Measurements from ENCODE around the gene SLC6A19.

DNA sequence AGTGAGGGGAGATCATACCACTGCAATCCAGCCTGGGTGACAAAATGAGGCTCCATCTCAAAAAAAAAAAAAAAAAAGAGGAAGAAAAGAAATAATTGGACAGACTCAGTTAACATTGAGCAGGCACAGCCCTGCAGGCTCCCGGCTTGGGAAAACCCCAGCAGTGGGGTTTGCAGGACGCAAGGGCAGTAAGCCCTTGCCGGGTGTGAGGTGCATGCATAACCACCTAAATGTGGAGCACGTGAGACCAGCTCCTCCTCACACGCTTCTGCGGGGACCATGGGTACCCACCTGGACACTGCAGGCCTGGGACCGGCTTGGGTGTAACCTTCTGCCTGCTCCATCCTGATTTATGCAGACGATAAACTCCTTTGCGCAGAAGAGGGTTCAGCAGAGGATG, 19.0 kb downstream of the SLC6A19 start:
- TF ChIP-seq, protein P1, sequence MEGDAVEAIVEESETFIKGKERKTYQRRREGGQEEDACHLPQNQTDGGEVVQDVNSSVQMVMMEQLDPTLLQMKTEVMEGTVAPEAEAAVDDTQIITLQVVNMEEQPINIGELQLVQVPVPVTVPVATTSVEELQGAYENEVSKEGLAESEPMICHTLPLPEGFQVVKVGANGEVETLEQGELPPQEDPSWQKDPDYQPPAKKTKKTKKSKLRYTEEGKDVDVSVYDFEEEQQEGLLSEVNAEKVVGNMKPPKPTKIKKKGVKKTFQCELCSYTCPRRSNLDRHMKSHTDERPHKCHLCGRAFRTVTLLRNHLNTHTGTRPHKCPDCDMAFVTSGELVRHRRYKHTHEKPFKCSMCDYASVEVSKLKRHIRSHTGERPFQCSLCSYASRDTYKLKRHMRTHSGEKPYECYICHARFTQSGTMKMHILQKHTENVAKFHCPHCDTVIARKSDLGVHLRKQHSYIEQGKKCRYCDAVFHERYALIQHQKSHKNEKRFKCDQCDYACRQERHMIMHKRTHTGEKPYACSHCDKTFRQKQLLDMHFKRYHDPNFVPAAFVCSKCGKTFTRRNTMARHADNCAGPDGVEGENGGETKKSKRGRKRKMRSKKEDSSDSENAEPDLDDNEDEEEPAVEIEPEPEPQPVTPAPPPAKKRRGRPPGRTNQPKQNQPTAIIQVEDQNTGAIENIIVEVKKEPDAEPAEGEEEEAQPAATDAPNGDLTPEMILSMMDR (IDR thresholded peaks at IDR 0.05) = no peak
- no peak for TF ChIP-seq POLR2A (IDR thresholded peaks at IDR 0.05)

Data from lower leg skin (tissue), 3 donors.